ENCODE measurements around the gene IQCE.

The IQCE gene

GRCh38 chr7:2651336-2651735 is 92.6 kb downstream of the IQCE start:
- peak overlapping the region; percentile 16 for H3K27ac ChIP-seq
- ChIA-PET POLR2A (ENCODE audit: low non-redundant PET) (no interaction called here), CTCF (interaction anchor here (0.6 kb wide), 1 partner anchor 12 kb away, joined by 3 read pairs; no protein-coding TSS in a partner anchor)
- DNase-seq (ENCODE audit: low spot score), result no peak
- TF ChIP-seq, protein P1, sequence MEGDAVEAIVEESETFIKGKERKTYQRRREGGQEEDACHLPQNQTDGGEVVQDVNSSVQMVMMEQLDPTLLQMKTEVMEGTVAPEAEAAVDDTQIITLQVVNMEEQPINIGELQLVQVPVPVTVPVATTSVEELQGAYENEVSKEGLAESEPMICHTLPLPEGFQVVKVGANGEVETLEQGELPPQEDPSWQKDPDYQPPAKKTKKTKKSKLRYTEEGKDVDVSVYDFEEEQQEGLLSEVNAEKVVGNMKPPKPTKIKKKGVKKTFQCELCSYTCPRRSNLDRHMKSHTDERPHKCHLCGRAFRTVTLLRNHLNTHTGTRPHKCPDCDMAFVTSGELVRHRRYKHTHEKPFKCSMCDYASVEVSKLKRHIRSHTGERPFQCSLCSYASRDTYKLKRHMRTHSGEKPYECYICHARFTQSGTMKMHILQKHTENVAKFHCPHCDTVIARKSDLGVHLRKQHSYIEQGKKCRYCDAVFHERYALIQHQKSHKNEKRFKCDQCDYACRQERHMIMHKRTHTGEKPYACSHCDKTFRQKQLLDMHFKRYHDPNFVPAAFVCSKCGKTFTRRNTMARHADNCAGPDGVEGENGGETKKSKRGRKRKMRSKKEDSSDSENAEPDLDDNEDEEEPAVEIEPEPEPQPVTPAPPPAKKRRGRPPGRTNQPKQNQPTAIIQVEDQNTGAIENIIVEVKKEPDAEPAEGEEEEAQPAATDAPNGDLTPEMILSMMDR (conservative IDR thresholded peaks at IDR 0.05; ENCODE audit: low read depth), result no peak

- CTCF ChIA-PET, result interaction anchor here (0.6 to 0.7 kb wide), 3 partner anchors 13 to 39 kb away, joined by 3 read pairs; no protein-coding TSS in a partner anchor
- POLR2A ChIA-PET (ENCODE audit: low non-redundant PET), result no interaction called here
- H3K27ac ChIP-seq, result peak overlapping the region; percentile 16
- DNase-seq (ENCODE audit: low spot score), result no peak
- TF ChIP-seq, protein P1 (conservative IDR thresholded peaks at IDR 0.05; ENCODE audit: low read depth), result no peak
Observed at GRCh38 chr7:2651847-2652735, 93.3 kb downstream of the IQCE start.

DNA sequence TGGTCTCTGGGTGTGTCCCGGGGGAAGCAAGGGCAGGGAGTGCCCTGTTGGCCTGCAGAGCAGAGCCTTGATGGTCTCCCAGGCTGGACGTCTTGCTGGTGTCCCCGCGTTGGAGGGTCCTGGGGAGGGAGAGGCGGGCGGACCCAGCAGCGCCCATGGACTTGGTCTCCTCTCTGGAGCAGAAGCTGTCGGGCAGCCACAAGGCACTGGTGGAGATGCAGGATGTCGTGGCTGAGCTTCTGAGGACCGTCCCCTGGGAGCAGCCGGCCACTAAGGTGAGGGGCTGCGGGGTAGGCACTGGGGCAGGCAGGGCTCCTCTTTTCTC is 93.9 kb downstream of the IQCE start:
- POLR2A ChIA-PET (ENCODE audit: low non-redundant PET), result no interaction called here
- no peak for DNase-seq (ENCODE audit: low spot score)
- CTCF ChIA-PET, result interaction anchor here (0.6 to 0.7 kb wide), 2 partner anchors 26 to 39 kb away, joined by 3 read pairs; no protein-coding TSS in a partner anchor
- TF ChIP-seq, protein P1 (conservative IDR thresholded peaks at IDR 0.05; ENCODE audit: low read depth), result no peak
- peak overlapping the region; percentile 16 for H3K27ac ChIP-seq

DNA sequence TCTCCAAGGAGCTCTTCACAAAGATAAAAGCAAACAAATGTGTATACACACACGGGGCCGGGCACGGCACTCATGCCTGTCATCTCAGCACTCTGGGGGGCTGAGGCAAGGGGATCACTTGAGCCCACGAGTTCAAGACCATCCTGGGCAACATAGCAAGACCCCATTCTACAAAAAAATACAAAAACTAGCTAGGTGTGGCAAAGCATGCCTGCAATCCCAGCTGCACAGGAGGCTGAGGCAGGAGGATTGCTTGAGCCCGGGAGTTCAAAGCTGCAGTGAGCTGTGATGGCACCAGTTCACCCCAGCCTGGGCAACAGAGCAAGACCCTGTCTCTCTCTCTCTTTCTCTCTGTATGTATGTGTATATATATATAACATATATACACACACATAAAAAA is 95.3 kb downstream of the IQCE start:
- no peak for DNase-seq (ENCODE audit: low spot score)
- H3K27ac ChIP-seq, result peak overlapping the region; percentile 39
- ChIA-PET CTCF (interaction anchor here (1.2 kb wide), 1 partner anchor 12 kb away, joined by 5 read pairs; no protein-coding TSS in a partner anchor), POLR2A (ENCODE audit: low non-redundant PET) (interaction anchor here (0.6 kb wide), 1 partner anchor 204 kb away, joined by 5 read pairs; no protein-coding TSS in a partner anchor)
- TF ChIP-seq, protein P1 (conservative IDR thresholded peaks at IDR 0.05; ENCODE audit: low read depth), result no peak

DNA sequence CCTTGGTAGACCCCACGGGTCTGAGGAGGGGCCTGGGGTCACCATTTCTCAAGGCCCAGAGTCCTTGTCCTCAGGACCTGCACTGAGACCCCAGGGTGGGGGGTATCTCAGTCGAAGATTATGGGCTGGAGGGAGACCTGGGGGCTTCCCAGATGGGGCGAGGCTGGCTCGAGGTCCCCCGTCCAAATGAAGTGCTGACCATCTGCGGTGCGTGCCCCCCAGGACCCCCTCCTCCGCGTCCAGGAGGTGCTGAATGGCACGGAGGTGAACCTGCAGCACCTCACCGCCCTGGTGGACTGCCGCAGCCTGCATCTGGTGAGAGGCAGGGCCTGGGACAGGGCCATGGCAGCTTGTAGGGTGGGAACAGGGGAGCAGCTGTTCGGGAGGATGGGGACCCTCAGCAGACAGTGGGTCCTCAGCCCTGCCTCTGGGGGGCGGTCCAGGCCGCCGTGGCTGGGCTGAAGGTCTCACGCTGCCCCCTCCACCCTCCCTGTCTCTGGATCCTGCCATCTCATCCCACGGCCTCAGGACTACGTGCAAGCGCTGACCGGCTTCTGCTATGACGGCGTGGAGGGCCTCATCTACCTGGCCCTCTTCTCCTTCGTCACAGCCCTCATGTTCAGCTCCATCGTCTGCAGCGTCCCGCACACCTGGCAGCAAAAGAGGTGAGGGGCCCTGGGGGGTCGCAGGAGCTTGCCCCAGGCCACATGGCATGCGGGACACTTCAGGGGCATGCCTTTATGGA is 97.3 kb downstream of the IQCE start:
- DNase-seq (ENCODE audit: low spot score), result no peak
- H3K27ac ChIP-seq, result no peak overlapping the region; the same call in 1 of the 2 replicates
- TF ChIP-seq, protein P1 (conservative IDR thresholded peaks at IDR 0.05; ENCODE audit: low read depth), result no peak
- CTCF ChIA-PET, result interaction anchor here (0.8 to 1.2 kb wide), 2 partner anchors 11 to 15 kb away, joined by 3 read pairs; no protein-coding TSS in a partner anchor
- POLR2A ChIA-PET (ENCODE audit: low non-redundant PET), result no interaction called here

DNA sequence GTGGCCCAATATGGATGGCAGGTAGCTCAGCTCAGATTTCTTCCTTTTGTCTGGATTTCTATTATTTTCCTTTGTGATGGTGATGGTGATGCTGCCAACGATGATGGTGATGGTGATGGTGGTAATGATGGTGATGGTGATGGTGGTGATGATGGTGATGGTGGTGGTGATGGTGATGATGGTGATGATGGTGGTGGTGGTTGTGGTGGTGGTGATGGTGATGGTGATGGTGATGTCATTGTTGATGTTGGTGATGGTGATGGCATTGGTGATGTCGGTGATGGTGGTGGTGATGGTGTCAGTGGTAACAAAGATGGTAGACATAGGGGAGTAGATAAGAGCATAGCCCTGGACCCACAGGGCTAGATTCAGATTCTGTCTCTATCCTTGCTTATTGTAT is 98.4 kb downstream of the IQCE start:
- no peak overlapping the region for H3K27ac ChIP-seq
- DNase-seq (ENCODE audit: low spot score), result no peak
- POLR2A ChIA-PET (ENCODE audit: low non-redundant PET), result no interaction called here
- CTCF ChIA-PET, result interaction anchor here (0.8 to 1.2 kb wide), 2 partner anchors 12 to 13 kb away, joined by 3 read pairs; no protein-coding TSS in a partner anchor
- TF ChIP-seq, protein P1 (conservative IDR thresholded peaks at IDR 0.05; ENCODE audit: low read depth), result no peak
